GM23248 (cell line): ENCODE measurements around the gene SHB. TPM values are rescaled to one million over a fixed set of nuclear protein-coding genes. Genes with fewer than 3 reads are reported as not detected.

Source experiments
- DNase-seq: peaks from one replicate; pipeline ENCODE4 v3.0.0-alpha.2; 2015
- H2AFZ ChIP-seq: fragments of 200-600 bp; sonication (generic); 2 replicates; pipeline ENCODE4 v1.6.1; 2016; ENCODE audit warnings: antibody characterized with exemption
- H3F3A ChIP-seq: fragments of 200-600 bp; sonication (generic); 2 replicates; pipeline ENCODE4 v1.6.1; 2016; ENCODE audit warnings: mild to moderate bottlenecking, antibody characterized with exemption, mixed run types; ENCODE audit not compliant: insufficient read depth
- H3K27ac ChIP-seq: fragments of 200-600 bp; sonication (generic); 2 replicates; pipeline ENCODE4 v1.5.1; 2016; ENCODE audit warnings: mild to moderate bottlenecking
- H3K27me3 ChIP-seq: fragments of 200-600 bp; sonication (generic); replicated peaks from 2 replicates; pipeline ENCODE4 v1.6.1; 2016; ENCODE audit warnings: mild to moderate bottlenecking; ENCODE audit not compliant: insufficient read depth
- H3K36me3 ChIP-seq: fragments of 200-600 bp; sonication (generic); 2 replicates; pipeline ENCODE4 v1.6.1; 2016; ENCODE audit warnings: low read depth, mild to moderate bottlenecking
- H3K4me1 ChIP-seq: fragments of 200-600 bp; sonication (generic); 2 replicates; pipeline ENCODE4 v1.6.1; 2016; ENCODE audit warnings: mild to moderate bottlenecking; ENCODE audit not compliant: insufficient read depth
- H3K4me2 ChIP-seq: fragments of 200-600 bp; sonication (generic); one replicate; pipeline ENCODE4 v1.6.1; 2016; ENCODE audit warnings: mild to moderate bottlenecking; ENCODE audit not compliant: unreplicated experiment
- H3K4me3 ChIP-seq: fragments of 200-600 bp; sonication (generic); 2 replicates; pipeline ENCODE4 v1.5.1; 2016; ENCODE audit warnings: mild to moderate bottlenecking
- H3K79me2 ChIP-seq: fragments of 200-600 bp; sonication (generic); 2 replicates; pipeline ENCODE4 v1.6.1; 2016; ENCODE audit warnings: mild to moderate bottlenecking; ENCODE audit not compliant: insufficient read depth
- H3K9ac ChIP-seq: fragments of 200-600 bp; sonication (generic); 2 replicates; pipeline ENCODE4 v1.6.1; 2016; ENCODE audit warnings: mild to moderate bottlenecking
- H3K9me2 ChIP-seq: fragments of 200-600 bp; sonication (generic); 2 replicates; pipeline ENCODE4 v1.6.1; 2016; ENCODE audit warnings: mixed run types, mild to moderate bottlenecking, moderate library complexity; ENCODE audit not compliant: insufficient read depth
- H3K9me3 ChIP-seq: fragments of 200-600 bp; sonication (generic); one replicate; pipeline ENCODE4 v1.6.1; 2017; ENCODE audit warnings: low read depth
- H4K20me1 ChIP-seq: fragments of 200-600 bp; sonication (generic); 2 replicates; pipeline ENCODE4 v1.6.0; 2016; ENCODE audit not compliant: insufficient read depth
- EZH2 ChIP-seq: fragments of 200-600 bp; sonication (generic); IDR thresholded peaks from 2 replicates; pipeline ENCODE4 v1.6.1; 2018; ENCODE audit warnings: antibody characterized with exemption, mild to moderate bottlenecking; ENCODE audit not compliant: insufficient read depth, poor library complexity, severe bottlenecking
- EZH2phosphoT487 ChIP-seq: fragments of 200-600 bp; sonication (generic); IDR thresholded peaks from 2 replicates; pipeline ENCODE4 v1.6.1; 2018; ENCODE audit warnings: antibody characterized with exemption, moderate library complexity, mild to moderate bottlenecking, low read depth; ENCODE audit not compliant: insufficient read depth
- WGBS, 2 experiments: methylation state at CpG; one replicate each; pipeline ENCODE4 v1.1.6; 2015 to 2017; ENCODE audit warnings: low lambda C conversion rate in 2 of 2, low coverage in 1 of 2; ENCODE audit errors: missing lambda C conversion rate in 2 of 2; 5-methylcytosine and 5-hydroxymethylcytosine counted together
- in situ Hi-C: fragments of 300-500 bp; cut with MboI; formaldehyde crosslinking; loops from 2 replicates; pipeline ENCODE4 v1.15.0; 2020
- polyA plus RNA-seq: library from polyadenylated mRNA; unstranded; fragments of >200 nt; fragmentation: Nextera tagmentation; extraction: Ambion mirVana; gene quantifications from 2 replicates; pipeline ENCODE4 v1.2.1, GENCODE V29; 2016
- total RNA-seq: library from RNA; depleted of rRNA; stranded (reverse); fragments of >200 nt; shearing (Covaris generic); gene quantifications from 2 replicates; pipeline ENCODE4 v1.2.3, GENCODE V29; 2014

The SHB gene
- total and polyA plus RNA-seq, 2 experiments from 2014 or later = 3.9 to 11.1 TPM

DNA sequence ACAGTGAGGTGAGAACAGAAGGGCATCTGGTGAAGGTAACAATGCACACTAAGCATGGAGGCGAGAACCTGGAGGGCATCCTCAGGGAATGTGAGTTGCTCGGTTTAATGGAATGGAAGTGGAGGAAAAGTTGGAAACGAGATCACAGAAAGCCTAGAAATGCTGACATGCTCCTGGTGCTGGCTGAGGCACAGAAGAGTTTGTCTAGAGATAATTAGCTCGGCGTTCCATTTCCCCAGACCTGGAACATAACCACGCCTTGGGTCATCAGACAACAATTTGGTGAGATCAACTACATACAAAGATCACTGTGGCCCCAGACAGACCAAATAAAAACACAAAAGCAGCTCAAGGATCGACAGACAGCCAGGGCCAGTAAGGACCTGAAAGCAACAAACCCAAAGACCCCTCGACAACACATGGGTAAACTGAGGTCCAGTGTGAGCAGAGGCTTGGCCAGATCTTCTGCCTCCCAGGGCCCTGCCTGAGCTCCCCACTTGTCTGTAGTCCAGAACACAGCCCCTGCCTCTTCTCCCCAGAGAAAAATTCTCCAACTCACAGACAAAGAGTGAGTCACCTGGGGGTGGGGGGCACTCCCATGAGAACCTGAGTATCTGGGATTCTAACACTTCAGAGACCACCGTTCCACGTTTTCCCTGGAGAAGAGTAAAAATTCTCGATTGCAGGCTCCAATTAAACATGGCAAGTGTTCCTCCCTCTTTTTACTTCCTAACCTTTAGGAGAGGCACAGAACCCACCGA is 52.5 kb downstream of the SHB start:
- peak overlapping the region; percentile 63 for H3K4me2 ChIP-seq
- 11 to 14% methylated on average over 12 of the region's 12 CpGs for WGBS, 2 experiments
- peak overlapping the region; percentile 38; the same call in 1 of the 2 replicates for H3K4me3 ChIP-seq
- peaks cover 48% of the 10 kb centered on the region for H3F3A ChIP-seq
- no peaks in the 10 kb centered on the region for H3K36me3 ChIP-seq
- in situ Hi-C loops = no loop called here
- peak; percentile 93 for DNase-seq
- no peaks in the 10 kb centered on the region for H3K9me2 ChIP-seq
- no peak for TF ChIP-seq EZH2phosphoT487
- TF ChIP-seq EZH2 = no peak
- H3K9ac ChIP-seq = peak overlapping the region; percentile 73
- H2AFZ ChIP-seq = no peak overlapping the region
- H3K27ac ChIP-seq = peak overlapping the region; percentile 77
- H3K27me3 ChIP-seq = no peaks in the 10 kb centered on the region
- H3K4me1 ChIP-seq = peaks cover 49% of the 10 kb centered on the region
- H4K20me1 ChIP-seq = no peaks in the 10 kb centered on the region
- H3K79me2 ChIP-seq = peaks cover 54% of the 10 kb centered on the region
- no peaks in the 10 kb centered on the region for H3K9me3 ChIP-seq

DNA sequence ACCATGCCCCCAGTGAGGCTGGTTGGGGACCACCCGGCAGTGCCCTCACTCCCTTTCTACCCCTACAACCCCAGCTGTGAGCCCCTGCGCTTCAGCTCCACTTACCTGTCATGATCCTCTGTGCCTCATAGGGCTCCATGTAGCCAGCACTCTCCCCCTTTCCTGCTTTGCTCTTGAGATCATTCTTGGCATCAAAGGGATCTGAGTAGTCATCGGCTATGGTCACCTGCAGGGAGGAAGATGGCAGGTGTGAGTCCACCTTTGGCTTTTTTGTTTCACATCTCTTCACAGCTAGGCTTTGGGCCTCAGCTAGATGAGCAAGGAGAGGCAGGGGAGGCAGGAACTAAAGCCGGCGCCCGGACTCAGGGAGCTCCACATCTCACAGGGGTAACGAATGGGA is 53.1 kb downstream of the SHB start:
- H3K4me3 ChIP-seq = 0 out of 2 replicates have a peak overlapping the region, but pooled peaks have one; percentile 38
- H3K9ac ChIP-seq = peak overlapping the region; percentile 73; the same call in 1 of the 2 replicates
- peaks cover 48% of the 10 kb centered on the region for H3F3A ChIP-seq
- H3K79me2 ChIP-seq = peaks cover 54% of the 10 kb centered on the region
- no peaks in the 10 kb centered on the region for H3K36me3 ChIP-seq
- H3K27ac ChIP-seq = peak overlapping the region; percentile 77
- TF ChIP-seq EZH2 (no peak), EZH2phosphoT487 (no peak)
- H3K9me3 ChIP-seq = no peaks in the 10 kb centered on the region
- H3K4me2 ChIP-seq = peak overlapping the region; percentile 63
- no peaks in the 10 kb centered on the region for H3K9me2 ChIP-seq
- in situ Hi-C loops = no loop called here
- no peaks in the 10 kb centered on the region for H4K20me1 ChIP-seq
- 79 to 83% methylated on average over 7 of the region's 7 CpGs for WGBS, 2 experiments
- H3K4me1 ChIP-seq = peaks cover 49% of the 10 kb centered on the region
- no peak overlapping the region for H2AFZ ChIP-seq
- H3K27me3 ChIP-seq = no peaks in the 10 kb centered on the region
- DNase-seq = no peak

DNA sequence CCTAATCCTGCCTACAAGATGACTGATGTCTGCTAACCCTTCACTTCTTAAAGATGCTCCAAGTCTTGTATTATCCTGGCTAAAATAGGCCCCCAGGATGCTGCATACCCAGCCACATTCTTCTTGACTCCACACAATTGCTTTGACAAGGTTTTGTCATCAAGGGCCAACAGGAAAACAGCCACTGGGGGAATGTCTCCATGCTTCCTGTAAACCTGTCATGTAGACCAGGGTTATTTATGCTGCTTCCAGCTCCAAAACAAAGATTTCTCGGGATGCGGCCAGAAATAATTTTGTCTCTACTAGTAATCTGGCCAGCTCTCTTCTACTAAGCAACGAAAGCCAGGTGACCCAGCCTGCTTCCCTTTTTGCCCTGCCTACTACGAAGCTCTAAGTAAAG is 53.8 kb downstream of the SHB start:
- H2AFZ ChIP-seq = no peak overlapping the region
- H3K27ac ChIP-seq = no peak overlapping the region
- no peaks in the 10 kb centered on the region for H4K20me1 ChIP-seq
- H3K36me3 ChIP-seq = no peaks in the 10 kb centered on the region
- H3K79me2 ChIP-seq = peaks cover 54% of the 10 kb centered on the region
- TF ChIP-seq EZH2 = no peak
- no peak for TF ChIP-seq EZH2phosphoT487
- peaks cover 46% of the 10 kb centered on the region for H3K4me1 ChIP-seq
- H3K27me3 ChIP-seq = no peaks in the 10 kb centered on the region
- in situ Hi-C loops = no loop called here
- H3K4me2 ChIP-seq = no peak overlapping the region
- no peak overlapping the region for H3K4me3 ChIP-seq
- no peak for DNase-seq
- WGBS, 2 experiments = 66 to 68% methylated on average over 4 of the region's 4 CpGs
- H3K9me2 ChIP-seq = no peaks in the 10 kb centered on the region
- no peak overlapping the region for H3K9ac ChIP-seq
- peaks cover 48% of the 10 kb centered on the region for H3F3A ChIP-seq
- H3K9me3 ChIP-seq = no peaks in the 10 kb centered on the region

DNA sequence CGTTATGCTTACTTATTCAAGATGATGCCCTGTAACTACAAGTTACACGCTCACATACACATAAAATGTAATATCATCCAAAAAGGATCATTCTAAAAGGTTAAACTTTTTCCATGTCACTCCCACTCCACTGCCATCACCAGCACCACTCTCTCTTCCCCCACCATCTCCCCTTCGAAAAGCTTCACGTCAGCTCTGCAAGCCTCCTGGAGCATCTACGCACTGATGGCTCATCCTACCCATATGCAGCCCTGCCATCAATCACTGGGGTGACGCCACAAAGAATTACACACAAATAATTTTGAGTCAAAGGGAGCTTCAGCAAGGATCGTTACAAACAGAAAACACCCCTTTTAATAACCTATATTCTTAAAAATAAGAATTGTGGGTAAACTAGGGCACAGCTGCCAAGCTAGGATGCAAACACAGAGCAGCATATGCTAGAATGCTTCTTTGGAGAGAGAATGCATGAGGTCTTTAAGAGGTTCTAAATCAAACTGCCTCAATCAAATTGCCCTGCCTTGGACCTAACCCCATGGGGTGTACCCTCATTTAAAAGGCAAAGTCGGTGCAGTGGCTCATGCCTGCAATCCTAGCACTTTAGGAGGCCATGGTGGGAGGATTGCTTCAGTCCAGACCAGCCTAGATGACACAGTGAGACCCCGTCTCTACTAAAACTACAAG is 56.1 kb downstream of the SHB start:
- H3K79me2 ChIP-seq = peaks cover 59% of the 10 kb centered on the region
- H3K9me2 ChIP-seq = no peaks in the 10 kb centered on the region
- no peak overlapping the region for H3K27ac ChIP-seq
- H3K4me1 ChIP-seq = peaks cover 43% of the 10 kb centered on the region
- H4K20me1 ChIP-seq = no peaks in the 10 kb centered on the region
- no peak overlapping the region for H3K9ac ChIP-seq
- H3K36me3 ChIP-seq = no peaks in the 10 kb centered on the region
- TF ChIP-seq EZH2 (no peak), EZH2phosphoT487 (no peak)
- H3K4me2 ChIP-seq = no peak overlapping the region
- no peak overlapping the region for H3K4me3 ChIP-seq
- 87 to 91% methylated on average over 9 of the region's 9 CpGs for WGBS, 2 experiments
- in situ Hi-C loops = no loop called here
- H3K9me3 ChIP-seq = no peaks in the 10 kb centered on the region
- no peak for DNase-seq
- H2AFZ ChIP-seq = no peak overlapping the region
- no peaks in the 10 kb centered on the region for H3K27me3 ChIP-seq
- peaks cover 34% of the 10 kb centered on the region for H3F3A ChIP-seq
